Measurements from ENCODE around the gene JAG1.

Gene JAG1

DNA sequence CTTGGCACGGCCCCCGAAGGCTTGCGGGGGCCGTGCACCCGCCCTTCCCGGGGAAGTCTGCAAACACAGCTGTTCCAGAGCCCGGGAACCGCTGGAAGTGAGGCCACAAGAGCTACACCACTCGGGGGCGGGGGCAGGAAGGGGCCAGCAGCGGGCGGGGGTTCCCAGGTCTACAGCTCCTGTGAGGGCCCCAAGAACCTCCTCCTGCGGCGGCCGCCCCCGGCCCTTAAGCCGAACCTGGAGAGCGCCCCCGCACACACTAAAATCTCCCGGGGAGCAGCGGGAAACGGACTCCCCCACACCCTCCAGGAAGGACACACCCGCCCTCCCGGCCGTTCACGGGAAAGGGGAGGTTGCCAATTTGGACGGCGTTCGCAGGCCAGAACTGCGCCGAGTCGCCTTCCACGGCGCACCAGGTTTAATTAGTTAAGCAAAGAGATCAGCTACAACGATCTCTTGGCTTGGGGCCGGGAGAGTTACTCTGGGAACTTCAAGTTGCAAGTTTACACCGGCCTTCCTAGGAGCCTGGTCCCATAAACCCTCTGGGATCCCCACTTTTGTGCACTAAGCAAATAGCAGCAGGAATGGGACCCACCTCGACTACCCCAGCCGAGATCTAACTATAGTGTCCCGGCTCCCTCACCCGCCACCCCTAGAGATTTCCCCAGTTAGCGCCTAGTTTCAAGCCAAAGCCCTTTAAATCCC is 1.7 kb downstream of the JAG1 start:
- Histone ChIP-seq H3K36me3 (ENCODE audit: low read length) (no peaks in the 10 kb centered on the region), H3K4me2 (ENCODE audit: low read depth, low read length, poor library complexity, severe bottlenecking) (peak overlapping the region; percentile 80), H3K27me3 (ENCODE audit: low read length) (no peaks in the 10 kb centered on the region), H2AFZ (ENCODE audit: low read depth, low read length, severe bottlenecking) (no peak overlapping the region), H3K27ac (ENCODE audit: low read depth, low read length) (no peak overlapping the region), H4K20me1 (ENCODE audit: low read depth, low read length) (no peaks in the 10 kb centered on the region), H3F3A (ENCODE audit: insufficient read depth) (peaks cover 5% of the 10 kb centered on the region; the same call in 1 of the 2 replicates), H3K9ac (ENCODE audit: low read length) (no peak overlapping the region), H3K4me3 (ENCODE audit: insufficient read depth, low read length, poor library complexity, severe bottlenecking) (peak overlapping the region; percentile 60), H3K79me2 (ENCODE audit: insufficient read depth, low read length) (no peaks in the 10 kb centered on the region), H3K9me3 (ENCODE audit: insufficient read depth, low read length) (no peaks in the 10 kb centered on the region), H3K9me2 (replicated peaks; ENCODE audit: insufficient read depth, low read length) (no peaks in the 10 kb centered on the region)
- TF ChIP-seq, protein P1, sequence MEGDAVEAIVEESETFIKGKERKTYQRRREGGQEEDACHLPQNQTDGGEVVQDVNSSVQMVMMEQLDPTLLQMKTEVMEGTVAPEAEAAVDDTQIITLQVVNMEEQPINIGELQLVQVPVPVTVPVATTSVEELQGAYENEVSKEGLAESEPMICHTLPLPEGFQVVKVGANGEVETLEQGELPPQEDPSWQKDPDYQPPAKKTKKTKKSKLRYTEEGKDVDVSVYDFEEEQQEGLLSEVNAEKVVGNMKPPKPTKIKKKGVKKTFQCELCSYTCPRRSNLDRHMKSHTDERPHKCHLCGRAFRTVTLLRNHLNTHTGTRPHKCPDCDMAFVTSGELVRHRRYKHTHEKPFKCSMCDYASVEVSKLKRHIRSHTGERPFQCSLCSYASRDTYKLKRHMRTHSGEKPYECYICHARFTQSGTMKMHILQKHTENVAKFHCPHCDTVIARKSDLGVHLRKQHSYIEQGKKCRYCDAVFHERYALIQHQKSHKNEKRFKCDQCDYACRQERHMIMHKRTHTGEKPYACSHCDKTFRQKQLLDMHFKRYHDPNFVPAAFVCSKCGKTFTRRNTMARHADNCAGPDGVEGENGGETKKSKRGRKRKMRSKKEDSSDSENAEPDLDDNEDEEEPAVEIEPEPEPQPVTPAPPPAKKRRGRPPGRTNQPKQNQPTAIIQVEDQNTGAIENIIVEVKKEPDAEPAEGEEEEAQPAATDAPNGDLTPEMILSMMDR (IDR thresholded peaks at IDR 0.05; ENCODE audit: insufficient read depth, low read length, poor library complexity, severe bottlenecking): no peak
- no peak for TF ChIP-seq EZH2phosphoT487 (conservative IDR thresholded peaks at IDR 0.05; ENCODE audit: low read length)

DNA sequence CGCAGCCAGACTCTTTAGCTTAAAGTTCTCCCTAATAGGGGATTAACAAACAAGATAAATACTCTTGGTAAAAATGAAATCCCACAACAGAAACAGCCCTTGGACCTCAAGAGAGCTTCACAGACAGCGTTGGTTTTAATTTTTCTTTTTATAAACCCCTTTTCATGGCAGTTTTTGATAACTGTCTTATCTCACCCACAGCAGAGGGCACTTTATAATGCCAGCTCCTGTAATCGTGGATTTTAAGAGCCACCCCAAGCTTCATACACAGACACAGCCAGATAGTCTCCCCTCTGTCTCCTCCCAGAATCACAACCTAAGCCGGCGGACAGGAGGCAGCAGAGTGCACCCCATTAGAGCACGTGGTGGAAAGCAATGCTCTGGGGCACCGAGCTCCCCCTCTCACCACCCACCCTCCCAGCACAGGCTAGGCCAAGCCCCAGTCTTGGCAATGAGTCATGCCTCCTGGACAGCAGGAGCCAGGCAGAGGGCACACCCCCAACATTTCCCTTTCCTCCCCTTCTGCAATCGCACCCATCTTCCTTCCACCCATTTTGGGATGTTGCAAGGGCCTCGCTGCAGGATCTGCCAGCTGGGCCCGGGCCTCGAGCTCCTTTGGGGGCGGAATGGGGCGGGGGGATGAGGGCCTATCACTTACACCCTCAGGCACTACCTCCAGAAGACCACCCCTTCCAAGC is 2.4 kb downstream of the JAG1 start:
- H4K20me1 ChIP-seq (ENCODE audit: low read depth, low read length): no peaks in the 10 kb centered on the region
- no peaks in the 10 kb centered on the region for H3K79me2 ChIP-seq (ENCODE audit: insufficient read depth, low read length)
- no peak overlapping the region for H3K9ac ChIP-seq (ENCODE audit: low read length)
- H3K36me3 ChIP-seq (ENCODE audit: low read length): no peaks in the 10 kb centered on the region
- H3K9me3 ChIP-seq (ENCODE audit: insufficient read depth, low read length): no peaks in the 10 kb centered on the region
- no peak for TF ChIP-seq EZH2phosphoT487 (conservative IDR thresholded peaks at IDR 0.05; ENCODE audit: low read length)
- TF ChIP-seq, protein P1 (IDR thresholded peaks at IDR 0.05; ENCODE audit: insufficient read depth, low read length, poor library complexity, severe bottlenecking): peak; percentile 27
- no peaks in the 10 kb centered on the region for H3K27me3 ChIP-seq (ENCODE audit: low read length)
- H3K4me3 ChIP-seq (ENCODE audit: insufficient read depth, low read length, poor library complexity, severe bottlenecking): no peak overlapping the region
- H3K9me2 ChIP-seq (replicated peaks; ENCODE audit: insufficient read depth, low read length): no peaks in the 10 kb centered on the region
- H3K4me2 ChIP-seq (ENCODE audit: low read depth, low read length, poor library complexity, severe bottlenecking): peak overlapping the region; percentile 36
- H3F3A ChIP-seq (ENCODE audit: insufficient read depth): peaks cover 5% of the 10 kb centered on the region; the same call in 1 of the 2 replicates
- H3K27ac ChIP-seq (ENCODE audit: low read depth, low read length): 0 out of 2 replicates have a peak overlapping the region, but pooled peaks have one; percentile 5
- no peak overlapping the region for H2AFZ ChIP-seq (ENCODE audit: low read depth, low read length, severe bottlenecking)

DNA sequence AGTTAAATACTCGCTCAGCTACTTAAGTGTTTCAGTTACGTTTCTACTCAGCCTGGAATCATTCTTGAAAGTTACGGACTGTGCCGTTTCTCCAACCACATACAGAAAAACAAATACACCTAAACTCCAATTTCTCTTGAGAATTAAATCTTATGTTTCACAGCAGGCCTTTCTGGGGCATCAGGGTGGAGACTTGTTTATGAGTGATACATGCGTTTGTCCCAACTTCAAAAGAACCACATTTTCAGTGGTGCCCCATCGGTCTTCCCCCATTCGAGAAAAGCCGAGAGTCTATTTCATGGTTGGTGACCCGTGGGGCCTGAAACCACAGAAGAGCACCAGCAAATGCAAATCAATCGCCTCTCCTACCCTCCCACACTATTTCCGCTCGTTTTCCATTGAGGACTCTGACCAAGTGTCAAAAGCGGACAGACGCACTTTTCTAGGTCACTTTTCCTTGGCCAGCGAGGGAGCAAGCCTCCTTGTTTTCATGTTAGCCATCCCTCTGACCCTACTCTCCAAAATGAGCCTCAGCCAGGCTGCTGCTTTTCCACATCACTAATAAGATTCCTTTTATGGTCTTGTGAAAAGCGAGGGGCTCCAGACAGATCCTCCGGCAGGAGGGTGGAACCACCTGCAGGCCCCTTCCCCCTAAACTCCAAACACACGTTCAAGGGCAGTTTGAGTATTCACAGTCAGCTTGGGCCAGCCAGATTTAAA is 3.1 kb downstream of the JAG1 start:
- no peak overlapping the region for H3K9ac ChIP-seq (ENCODE audit: low read length)
- no peaks in the 10 kb centered on the region for H3K79me2 ChIP-seq (ENCODE audit: insufficient read depth, low read length)

More for the DNA sequence above, 3.1 kb downstream of the JAG1 start:
- no peak overlapping the region for H3K4me3 ChIP-seq (ENCODE audit: insufficient read depth, low read length, poor library complexity, severe bottlenecking)
- H3K27me3 ChIP-seq (ENCODE audit: low read length): no peaks in the 10 kb centered on the region
- no peaks in the 10 kb centered on the region for H3K9me2 ChIP-seq (replicated peaks; ENCODE audit: insufficient read depth, low read length)
- no peaks in the 10 kb centered on the region for H4K20me1 ChIP-seq (ENCODE audit: low read depth, low read length)
- H3K9me3 ChIP-seq (ENCODE audit: insufficient read depth, low read length): no peaks in the 10 kb centered on the region
- H2AFZ ChIP-seq (ENCODE audit: low read depth, low read length, severe bottlenecking): peak overlapping the region; percentile 29
- H3K36me3 ChIP-seq (ENCODE audit: low read length): no peaks in the 10 kb centered on the region
- 0 out of 2 replicates have a peak overlapping the region, but pooled peaks have one; percentile 5 for H3K27ac ChIP-seq (ENCODE audit: low read depth, low read length)
- H3K4me2 ChIP-seq (ENCODE audit: low read depth, low read length, poor library complexity, severe bottlenecking): peak overlapping the region; percentile 36
- H3F3A ChIP-seq (ENCODE audit: insufficient read depth): peaks cover 5% of the 10 kb centered on the region; the same call in 1 of the 2 replicates
- TF ChIP-seq EZH2phosphoT487 (conservative IDR thresholded peaks at IDR 0.05; ENCODE audit: low read length): no peak
- TF ChIP-seq, protein P1 (IDR thresholded peaks at IDR 0.05; ENCODE audit: insufficient read depth, low read length, poor library complexity, severe bottlenecking): no peak

All from SU-DHL-6 (cell line).